ENCODE data around the gene CRACR2B.

- TF ChIP-seq, protein P1, sequence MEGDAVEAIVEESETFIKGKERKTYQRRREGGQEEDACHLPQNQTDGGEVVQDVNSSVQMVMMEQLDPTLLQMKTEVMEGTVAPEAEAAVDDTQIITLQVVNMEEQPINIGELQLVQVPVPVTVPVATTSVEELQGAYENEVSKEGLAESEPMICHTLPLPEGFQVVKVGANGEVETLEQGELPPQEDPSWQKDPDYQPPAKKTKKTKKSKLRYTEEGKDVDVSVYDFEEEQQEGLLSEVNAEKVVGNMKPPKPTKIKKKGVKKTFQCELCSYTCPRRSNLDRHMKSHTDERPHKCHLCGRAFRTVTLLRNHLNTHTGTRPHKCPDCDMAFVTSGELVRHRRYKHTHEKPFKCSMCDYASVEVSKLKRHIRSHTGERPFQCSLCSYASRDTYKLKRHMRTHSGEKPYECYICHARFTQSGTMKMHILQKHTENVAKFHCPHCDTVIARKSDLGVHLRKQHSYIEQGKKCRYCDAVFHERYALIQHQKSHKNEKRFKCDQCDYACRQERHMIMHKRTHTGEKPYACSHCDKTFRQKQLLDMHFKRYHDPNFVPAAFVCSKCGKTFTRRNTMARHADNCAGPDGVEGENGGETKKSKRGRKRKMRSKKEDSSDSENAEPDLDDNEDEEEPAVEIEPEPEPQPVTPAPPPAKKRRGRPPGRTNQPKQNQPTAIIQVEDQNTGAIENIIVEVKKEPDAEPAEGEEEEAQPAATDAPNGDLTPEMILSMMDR (IDR thresholded peaks at IDR 0.05; ENCODE audit: insufficient read depth, low read depth, low read length) = no peak
- TF ChIP-seq EZH2 (IDR thresholded peaks at IDR 0.05; ENCODE audit: insufficient read depth, low read length) = no peak
These were observed 33.4 kb downstream of the CRACR2B start for GRCh38 chr11:861105-861479.
